ENCODE measurements around the gene GALNT10.
"Not testable (repeated sequence)": the region's sequence is repeated elsewhere in the genome, so short reads cannot be mapped to it uniquely, and the experiment has no call there.

GALNT10 gene, protein sequence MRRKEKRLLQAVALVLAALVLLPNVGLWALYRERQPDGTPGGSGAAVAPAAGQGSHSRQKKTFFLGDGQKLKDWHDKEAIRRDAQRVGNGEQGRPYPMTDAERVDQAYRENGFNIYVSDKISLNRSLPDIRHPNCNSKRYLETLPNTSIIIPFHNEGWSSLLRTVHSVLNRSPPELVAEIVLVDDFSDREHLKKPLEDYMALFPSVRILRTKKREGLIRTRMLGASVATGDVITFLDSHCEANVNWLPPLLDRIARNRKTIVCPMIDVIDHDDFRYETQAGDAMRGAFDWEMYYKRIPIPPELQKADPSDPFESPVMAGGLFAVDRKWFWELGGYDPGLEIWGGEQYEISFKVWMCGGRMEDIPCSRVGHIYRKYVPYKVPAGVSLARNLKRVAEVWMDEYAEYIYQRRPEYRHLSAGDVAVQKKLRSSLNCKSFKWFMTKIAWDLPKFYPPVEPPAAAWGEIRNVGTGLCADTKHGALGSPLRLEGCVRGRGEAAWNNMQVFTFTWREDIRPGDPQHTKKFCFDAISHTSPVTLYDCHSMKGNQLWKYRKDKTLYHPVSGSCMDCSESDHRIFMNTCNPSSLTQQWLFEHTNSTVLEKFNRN

DNA sequence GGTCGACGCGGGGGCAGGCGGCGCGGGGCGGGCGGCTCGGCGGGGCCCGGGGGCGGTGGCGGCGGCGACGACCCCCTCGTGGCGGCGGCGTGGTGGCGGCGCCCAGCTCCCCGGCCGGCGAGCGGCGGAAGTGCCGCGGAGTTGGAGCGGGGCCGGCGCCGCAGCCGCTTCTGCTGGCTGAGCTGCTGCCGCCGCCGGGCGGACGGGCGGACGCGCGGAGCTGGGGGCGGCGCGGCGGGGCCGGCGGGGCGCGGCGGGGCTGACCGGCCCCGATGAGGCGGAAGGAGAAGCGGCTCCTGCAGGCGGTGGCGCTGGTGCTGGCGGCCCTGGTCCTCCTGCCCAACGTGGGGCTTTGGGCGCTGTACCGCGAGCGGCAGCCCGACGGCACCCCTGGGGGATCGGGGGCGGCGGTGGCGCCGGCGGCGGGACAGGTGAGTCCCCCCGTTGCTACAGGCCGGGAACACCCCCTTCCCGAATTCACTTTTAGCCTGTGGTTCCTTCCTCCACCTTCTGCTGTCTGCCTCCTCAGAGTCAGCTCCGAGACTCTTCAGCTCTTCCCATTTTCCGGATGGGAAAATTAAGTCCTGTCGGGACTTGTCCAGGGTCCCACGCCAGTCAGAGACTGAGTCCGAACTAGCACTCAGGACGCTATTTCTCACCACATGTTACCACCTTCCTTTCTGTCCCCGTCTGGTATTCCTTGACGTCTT, at the start of gene GALNT10:
GALNT10 (plus strand) TSS at position 139 of the 710 bp plus-strand sequence; CDS start at position 273, 134 bp downstream.
- DNase-seq, result peak; percentile 72

DNA sequence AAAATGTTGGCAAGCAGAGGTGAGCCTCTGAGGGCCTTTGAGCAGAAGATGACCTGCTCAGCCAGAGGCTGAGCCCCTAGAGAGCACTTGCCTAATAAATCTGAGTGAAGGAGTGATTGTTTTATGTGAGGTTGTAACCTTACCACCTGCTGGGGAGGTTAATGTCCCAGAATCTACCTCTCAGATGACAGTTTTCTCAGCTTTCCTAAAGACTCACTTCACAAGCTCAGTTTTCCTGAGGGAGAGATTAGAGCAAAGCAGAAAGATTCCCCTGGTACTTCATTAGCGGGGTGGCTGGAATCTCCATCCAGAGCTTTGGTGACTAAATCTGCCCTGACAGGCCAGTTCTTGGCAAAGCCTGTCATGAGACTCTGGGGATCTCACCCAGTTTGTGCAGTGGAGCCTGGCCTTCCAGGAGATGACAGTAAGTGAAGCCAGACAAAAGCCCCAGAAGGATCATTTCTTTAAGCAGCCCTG, 48.8 kb upstream of the GALNT10 start:
- DNase-seq, result no peak

DNA sequence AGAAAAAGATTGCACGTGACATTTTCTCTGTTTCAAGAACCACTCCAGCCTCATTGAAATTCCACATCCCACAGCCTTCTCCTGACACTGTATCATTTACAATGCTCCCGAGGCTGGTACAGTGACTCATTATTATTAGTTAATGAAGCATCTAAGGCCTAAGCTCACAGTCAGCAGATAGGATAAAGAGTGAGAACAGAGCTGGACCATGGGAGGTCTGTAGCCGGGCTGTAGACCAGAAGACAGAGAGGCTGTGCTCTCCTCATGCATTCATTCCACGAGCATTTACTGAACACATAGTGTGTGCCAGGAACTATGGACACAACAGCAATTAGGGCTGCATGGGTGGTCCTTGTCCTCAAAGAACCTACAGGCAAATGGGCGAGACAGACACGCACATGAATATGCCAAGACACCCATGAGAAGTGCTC, 47.3 kb upstream of the GALNT10 start:
- no peak for DNase-seq

DNA sequence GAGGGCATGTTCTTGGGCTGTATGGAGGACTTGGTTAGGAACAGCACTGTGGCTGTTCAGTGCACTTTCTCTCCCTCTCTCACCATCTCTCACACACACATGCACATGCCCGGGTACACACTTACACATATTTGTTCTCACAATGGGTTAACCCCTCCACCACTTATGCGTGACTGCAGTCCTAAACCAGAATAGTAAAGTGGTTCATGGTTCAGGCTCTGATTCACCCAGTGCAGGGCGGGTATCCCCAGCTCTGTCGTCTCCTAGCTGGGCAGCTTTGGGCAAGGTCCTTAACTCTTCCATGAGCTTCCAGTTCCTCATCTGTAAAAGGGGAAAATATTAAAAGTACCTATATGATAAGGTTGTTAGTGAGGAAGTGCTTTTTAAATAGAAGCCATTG, 45.3 kb upstream of the GALNT10 start:
- no peak for DNase-seq

DNA sequence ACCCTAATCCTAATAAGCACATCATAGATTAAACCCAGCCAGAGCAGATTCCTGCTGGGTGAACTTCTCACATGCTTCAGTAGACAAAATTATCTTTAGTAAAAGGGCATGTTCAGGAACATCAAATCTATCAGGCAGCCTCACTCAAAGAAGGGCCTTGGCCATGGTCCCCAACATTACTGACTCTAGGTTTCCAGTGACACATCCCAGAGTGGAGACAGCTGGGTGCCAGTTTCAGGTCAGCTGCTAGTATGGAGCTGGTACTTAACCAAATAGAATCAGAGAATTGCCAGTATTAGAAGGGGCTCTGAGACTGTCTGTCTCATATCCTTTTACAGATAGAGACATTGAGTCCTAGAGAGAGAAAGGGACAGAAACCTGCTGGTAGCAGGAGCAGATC, 44.1 kb upstream of the GALNT10 start:
- DNase-seq, result no peak

DNA sequence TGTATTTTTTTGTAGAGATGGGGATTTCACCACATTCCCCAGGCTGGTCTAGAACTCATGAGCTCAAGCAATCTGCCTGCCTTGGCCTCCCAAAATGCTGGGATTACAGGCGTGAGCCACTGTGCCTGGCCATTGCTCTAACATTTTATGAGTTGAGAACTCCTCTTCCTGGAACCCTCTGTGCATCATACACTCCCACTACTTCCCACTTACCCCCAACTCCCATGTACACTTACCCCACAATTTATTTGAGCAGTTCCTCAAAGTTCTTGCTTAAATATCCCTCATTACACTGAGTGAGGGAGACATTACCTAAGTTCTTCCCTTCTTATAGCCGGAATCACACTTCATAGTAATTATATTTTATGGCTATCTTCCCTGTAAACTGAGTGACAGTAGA, 42.9 kb upstream of the GALNT10 start:
- no peak for DNase-seq

DNA sequence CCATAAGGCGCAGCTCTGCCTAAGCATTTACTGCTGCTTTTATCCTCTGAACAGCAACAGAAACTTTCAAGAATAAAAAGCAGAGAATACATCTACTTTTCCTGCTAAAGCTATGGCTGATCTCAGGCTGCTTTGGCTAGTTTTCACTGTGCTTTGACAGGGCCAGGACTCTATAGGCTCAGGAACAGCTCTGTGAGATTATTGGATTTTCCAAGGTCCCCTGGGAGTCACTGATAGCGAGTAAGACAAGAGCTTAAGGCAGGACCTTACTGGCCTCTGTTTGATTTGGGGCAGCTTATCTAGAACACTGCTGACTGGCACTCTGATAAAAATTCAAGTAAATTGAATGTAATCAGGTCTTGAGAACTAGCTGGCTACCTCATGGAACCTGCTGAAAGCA, 40.1 kb upstream of the GALNT10 start:
- not testable (repeated sequence) for DNase-seq

DNA sequence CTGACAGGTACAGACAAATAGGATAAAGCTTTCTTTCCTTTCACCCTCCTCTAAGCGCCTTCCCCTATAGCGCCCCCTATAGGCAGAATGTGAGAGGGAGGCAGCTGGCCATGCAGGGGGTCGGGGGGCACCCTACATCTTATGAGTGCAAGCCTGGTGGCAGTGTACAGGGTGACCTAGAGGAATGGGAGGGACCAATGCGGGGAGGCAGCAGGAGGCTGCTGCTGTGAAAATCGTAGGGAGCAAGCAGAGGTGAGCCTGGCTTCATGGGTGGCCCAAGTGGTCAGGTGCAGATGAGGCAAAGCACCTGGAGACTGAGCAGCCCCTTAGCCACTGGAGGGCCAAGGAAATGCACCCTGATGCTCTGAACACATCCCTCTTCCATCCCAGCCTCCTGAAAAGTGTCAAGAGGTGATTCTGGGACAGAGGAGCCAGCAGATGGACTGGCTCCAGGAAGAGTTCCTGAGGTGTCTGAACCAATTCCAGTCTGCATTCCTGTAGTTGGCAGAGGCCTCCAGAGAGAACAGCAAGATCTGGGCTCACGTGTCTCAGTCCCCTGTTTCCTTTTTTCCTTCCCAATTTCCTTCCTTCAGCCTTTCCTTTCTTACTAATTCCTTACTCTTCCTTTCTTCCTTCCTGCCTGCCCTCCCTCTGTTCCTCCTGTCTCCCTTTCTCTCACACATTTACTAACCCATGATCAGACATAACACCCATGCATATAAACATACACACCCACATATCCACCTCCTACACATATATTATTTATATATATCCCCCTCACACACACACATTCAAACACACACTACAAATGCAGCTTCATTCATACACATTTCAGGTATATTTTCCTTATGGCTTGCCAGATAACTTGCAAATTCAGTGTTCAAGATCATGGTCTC, 32.8 kb upstream of the GALNT10 start:
- DNase-seq, result peak; percentile 4

DNA sequence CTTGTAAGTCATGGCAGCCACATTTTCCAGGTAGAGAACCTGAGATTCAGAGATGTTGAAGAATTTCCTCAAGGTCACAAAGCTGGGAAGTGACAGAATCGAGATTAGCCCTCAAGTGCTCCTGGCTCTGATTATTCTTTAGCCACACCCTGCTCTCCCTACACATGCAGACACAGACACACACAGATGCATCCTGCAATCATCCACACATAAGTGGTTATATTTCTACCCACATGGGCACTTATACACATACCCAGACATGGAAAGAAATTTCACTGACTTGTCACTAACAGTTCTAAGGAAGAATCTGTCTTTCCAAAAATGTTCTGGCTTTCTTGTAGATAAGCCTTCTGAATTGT, 32.2 kb upstream of the GALNT10 start:
- DNase-seq, result no peak

DNA sequence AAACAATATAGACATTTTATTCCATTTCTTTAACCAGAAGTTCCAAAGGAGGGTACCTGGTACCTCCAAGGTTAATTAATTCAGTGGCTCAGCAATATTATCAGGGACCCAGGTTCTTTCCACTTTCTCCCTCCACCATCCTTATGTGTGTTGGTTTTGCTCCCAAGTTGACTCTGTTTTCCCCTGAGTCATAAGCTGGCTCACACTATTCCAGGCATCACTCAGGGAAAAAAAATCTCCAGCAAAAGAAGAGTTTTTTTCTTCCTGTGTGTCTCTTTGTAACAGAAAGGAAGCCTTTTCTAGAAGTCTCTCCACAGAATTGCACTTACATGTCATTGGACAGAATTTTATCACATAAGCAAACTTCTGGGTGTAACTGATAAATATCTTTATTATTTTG, 31.2 kb upstream of the GALNT10 start:
- no peak for DNase-seq

DNA sequence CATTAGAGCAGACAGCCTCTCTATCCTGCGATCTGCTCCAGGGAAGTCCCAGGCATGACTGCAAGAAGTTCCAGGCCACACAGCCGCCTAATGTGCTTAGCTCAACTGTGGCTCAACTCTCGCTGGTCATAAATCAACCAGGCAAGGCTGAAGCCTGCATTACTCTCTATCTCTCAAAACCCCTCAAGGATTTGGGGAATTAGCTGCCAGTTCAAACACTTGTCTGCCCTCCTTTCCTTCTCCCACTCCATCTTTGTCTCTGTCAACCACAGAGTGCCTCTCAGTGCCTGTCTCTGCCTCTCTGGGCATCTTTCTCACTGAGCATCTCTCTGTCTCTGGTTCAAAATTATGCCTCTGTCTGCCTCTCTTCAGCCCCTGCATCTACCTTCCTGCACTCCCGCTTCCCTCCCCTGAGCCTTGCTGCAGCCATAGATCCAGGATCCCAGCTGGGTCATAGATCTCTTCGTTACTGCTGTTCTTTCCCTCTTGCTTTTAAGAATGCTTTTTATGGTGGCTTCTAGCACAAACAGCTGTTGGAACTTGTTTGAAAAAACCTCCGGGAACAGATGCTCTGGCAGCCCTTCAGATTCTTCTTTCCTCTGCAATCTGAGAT, 27.9 kb upstream of the GALNT10 start:
- no peak for DNase-seq

DNA sequence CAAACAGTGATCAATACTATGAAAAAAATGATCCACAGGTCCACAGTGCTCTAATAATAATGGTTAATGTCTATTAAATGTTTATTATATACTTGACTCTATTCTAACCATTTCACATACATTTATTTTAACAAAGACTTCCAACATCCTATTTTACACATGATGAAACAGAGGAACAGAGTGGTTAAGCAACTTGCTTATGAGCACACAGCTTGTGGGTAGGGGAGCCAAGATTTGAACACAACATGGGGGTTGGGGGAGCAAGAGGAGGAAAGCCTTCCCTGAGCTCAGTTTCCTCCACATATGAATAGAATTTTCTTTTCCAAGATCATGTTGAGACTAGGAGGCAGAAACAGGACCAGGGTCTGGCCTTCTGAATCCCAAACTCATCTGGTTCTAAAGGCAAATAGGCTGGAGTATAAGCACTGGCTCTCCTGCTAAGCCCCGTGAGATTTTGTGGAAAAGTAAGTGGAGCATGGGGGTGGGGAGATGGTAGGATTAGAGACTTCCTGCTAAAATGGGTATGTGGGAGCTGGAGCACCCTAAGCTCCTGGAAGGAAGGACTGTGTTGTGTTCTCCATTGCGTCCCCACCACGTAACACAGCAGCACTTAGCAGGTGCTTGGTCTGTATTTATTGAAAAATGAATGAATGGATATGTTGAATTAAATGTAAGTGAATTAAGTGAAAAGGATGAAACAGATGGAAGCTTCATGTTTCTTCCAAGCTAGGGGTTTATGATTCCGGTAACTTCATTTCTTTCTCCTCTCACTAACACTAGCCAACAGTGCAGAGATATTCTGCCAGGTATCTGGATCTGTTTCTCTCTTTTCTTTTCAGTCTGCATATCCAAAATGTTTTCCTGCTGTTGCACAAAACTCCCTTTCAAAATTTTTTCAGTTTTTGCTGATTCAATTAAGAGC, 26.9 kb upstream of the GALNT10 start:
- no peak for DNase-seq

DNA sequence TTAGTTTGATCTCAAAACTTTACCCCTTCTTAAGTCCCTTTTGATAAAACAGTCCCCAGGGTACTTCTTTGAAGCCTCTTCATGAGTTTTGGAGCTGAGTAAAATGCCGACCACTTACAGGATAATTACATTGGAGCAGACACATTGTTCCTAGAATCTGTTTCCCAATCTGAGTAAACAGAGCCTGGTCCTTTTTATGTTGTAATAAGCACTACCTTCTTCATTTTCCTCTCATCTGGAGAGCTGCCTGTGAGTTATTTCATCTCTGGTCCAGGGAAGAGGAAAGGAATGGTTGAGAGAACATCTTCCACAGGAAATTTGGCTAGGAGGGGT, 26.3 kb upstream of the GALNT10 start:
- no peak for DNase-seq

DNA sequence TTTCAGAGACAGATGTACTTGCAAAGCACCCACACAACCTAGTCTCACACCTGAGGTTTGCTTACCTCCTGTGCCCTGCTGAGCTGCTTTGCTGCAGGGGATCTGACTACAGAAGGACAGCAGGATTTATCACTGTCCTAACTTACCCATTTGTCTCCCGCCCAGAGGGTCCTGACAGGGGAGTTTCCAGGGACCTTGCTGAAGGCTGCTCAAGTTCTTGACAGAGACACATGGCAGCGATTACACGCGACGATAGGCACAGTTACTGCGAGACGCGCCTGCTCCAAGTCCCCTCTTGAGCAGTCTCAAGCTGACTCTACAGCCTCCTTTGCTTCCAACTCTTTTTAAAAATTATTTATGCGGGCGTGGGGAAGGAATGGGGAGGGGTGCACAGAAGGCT, 24.6 kb upstream of the GALNT10 start:
- DNase-seq, result no peak

DNA sequence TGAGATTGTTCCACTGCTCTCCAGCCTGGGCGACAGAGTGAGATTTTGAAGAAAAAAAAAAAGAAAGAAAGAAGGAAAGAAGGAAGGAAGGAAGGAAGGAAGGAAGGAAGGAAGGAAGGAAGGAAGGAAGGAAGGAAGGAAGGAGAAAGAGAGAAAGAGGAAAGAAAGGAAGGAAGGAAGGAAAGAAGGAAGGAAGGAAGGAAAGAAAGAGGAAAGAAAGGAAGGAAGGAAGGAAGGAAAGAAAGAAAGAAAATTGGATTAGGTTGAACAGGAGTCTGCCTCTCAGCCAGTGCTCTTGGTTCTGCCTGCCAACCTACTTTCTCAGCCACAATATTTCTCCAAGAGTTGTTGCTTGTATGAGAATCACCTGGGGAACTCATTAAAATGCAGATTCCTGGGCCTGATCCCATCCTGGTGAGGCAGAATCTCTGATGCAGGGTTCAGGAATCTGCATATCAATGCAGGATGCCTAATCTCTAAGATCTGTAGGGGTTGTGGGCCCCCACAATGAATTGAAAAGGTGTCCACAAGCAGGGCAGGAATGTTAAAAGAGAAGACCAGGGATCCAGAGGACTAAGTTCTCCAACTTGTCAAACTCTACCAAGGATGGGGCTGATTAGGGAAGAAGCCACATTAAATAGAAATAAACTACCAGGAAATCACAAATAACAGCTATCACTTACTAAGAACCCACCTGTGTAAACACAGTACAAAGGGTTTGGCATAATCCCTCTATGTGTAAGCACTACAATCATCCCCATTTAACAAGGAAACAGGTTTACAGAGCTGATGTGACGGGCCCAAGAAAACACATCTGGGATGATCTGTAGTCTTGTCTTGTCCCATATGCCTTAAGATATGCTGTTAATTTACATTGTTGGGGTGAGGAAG, 23.4 kb upstream of the GALNT10 start:
- no peak for DNase-seq

DNA sequence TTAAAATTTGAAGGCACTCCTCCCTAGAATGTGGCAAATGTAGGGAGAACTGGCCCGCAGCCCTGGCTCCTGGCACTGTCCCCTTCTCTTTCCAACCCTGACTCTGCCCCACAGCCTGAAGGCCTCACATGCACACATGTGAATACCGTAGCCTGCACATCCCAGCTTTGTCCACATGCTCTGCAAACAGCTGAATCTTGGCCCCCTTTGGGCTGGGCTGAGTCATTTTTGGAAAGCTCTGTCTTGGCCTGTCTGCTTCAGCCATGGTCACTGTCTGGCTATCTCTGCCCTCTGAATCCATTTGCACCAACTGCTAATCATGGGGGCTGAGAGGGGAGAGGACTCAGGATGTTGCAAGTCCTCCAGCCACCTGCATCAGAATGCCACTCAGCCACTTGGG, 22.1 kb upstream of the GALNT10 start:
- DNase-seq, result no peak

DNA sequence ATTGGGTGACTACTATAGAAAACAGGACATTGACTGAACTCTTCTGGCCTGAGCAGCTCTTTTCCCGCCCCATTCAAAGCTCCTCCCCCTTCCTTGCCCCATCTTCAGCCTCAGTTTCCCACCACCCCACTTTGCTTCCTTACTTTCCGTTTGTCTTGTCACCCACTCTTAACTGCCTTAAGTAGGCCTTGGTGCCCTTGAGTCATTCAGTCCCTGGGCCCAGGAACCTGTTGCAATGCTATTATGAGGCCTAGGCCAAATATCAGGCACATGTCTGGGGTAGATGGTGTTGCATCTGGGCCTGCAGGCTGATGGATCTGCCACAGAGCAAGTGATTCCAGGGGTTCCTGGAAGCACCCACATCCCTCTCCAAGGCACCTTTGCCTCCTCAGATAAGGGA, 17.7 kb upstream of the GALNT10 start:
- DNase-seq, result no peak

DNA sequence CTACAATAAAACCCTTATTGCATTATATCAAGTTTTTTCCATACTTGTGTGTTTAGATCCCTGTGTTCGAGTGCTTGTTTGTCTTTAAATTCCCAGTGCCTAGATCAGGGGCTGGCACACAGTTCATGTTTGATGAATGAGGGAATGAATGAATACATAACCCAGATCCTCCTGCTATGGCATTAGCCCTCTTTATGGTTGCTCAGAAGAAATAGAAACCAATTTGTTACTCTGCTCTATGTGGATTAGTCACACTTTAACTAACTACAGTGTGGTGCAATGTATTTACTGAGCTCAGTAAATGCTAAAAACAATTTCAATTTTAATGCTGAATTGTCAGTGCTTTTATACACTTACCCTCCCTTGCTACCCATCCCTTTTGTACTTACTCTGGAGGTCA, 16.4 kb upstream of the GALNT10 start:
- no peak for DNase-seq

DNA sequence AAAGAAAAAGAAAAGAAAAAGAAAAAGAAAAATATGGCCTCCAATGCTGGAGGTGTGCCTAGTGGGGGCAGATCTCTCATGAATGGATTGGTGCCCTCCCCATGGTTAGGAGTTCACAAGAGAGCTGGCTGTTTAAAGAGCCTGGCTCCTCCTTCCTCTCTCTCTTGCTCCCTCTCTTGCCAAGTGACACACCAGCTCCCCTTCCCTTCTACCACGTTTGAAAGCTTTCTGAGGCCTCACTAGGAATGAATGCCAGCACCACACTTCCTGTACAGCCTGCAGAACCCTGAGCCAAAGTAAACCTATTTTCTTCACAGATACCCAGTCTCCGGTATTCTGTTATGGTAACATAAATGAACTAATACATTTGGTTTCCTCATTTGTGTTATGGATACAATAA, 14.4 kb upstream of the GALNT10 start:
- no peak for DNase-seq

DNA sequence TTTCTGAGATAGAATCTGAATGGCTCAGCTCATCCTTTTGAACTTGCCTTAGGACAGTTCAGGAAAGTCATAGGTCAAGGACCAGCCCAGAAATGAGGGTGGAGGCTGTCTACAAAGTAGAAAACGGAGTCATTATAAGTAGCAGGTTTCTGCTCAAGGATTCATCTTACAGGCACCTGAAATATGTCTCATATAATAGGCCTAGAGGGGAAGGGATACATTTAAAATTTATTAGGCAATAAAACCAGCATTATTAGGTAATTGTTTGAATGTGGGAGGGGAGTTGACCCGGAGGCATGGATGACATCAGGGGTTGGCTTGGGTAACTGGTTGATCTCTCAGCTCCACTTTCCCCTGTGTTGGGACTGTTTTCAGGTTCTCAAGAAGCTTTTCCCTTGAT, 11.9 kb upstream of the GALNT10 start:
- no peak for DNase-seq

All from stimulated activated CD4-positive, alpha-beta T cell treated with anti-CD3 and anti-CD28 coated beads, Interleukin-15, amount 100 ng/mL, for 24 hours (primary cell).